GM12878 (cell line): ENCODE data around the gene RCBTB2. TPM values are rescaled to one million over a fixed set of nuclear protein-coding genes. Genes with fewer than 3 reads are reported as not detected.
A peak's percentile ranks its signal among the peaks of the same experiment; 100 is the strongest.

Experiments
- BACH1 ChIP-seq: fragments of 450-650 bp; IDR thresholded peaks from 2 replicates; pipeline ENCODE4 v1.6.1; 2017; ENCODE audit warnings: mild to moderate bottlenecking, borderline replicate concordance
- CBFB ChIP-seq: IDR thresholded peaks from 2 replicates; pipeline ENCODE4 v1.6.1; 2016; ENCODE audit warnings: antibody characterized with exemption, low read depth
- CHD4 ChIP-seq: fragments of 200-600 bp; sonication (generic); IDR thresholded peaks from 2 replicates; pipeline ENCODE4 v1.6.1; 2016; ENCODE audit warnings: mild to moderate bottlenecking
- ELK1 ChIP-seq: IDR thresholded peaks from 2 replicates; pipeline ENCODE4 v1.6.1; 2012; ENCODE audit warnings: low read depth, low read length, improper control_type of control experiment
- EP300 ChIP-seq, 2 experiments: fragments of 150-350 bp in 1 of 2; IDR thresholded peaks; 2 replicates each; pipeline ENCODE4 v1.6.1; 2011 to 2012; ENCODE audit warnings: low read depth in 2 of 2, low read length in 2 of 2, borderline replicate concordance in 1 of 2, improper control_type of control experiment in 1 of 2, inconsistent platforms in 1 of 2; ENCODE audit not compliant: control insufficient read depth in 1 of 2
- ETV6 ChIP-seq, 2 experiments: fragments of 450-650 bp in 1 of 2; IDR thresholded peaks in 1 of 2; conservative IDR thresholded peaks in 1 of 2; 2 replicates each; pipeline ENCODE4 v1.6.1; 2014; ENCODE audit warnings: antibody characterized with exemption in 1 of 2, borderline replicate concordance in 1 of 2, low read depth in 1 of 2, mild to moderate bottlenecking in 1 of 2, moderate library complexity in 1 of 2
- FOXM1 ChIP-seq: IDR thresholded peaks from 2 replicates; pipeline ENCODE4 v1.6.1; 2012; ENCODE audit warnings: low read depth, mild to moderate bottlenecking, inconsistent platforms, low read length, moderate library complexity
- HCFC1 ChIP-seq: fragments of 150-350 bp; IDR thresholded peaks from 2 replicates; pipeline ENCODE4 v1.6.1; 2014; ENCODE audit warnings: low read length
- IKZF1 ChIP-seq: fragments of 450-650 bp; conservative IDR thresholded peaks from 2 replicates; pipeline ENCODE4 v1.6.1; 2017; ENCODE audit warnings: antibody characterized with exemption, mild to moderate bottlenecking
- JUNB ChIP-seq: IDR thresholded peaks from 2 replicates; pipeline ENCODE4 v1.6.1; 2016; ENCODE audit warnings: antibody characterized with exemption, mild to moderate bottlenecking
- LARP7 ChIP-seq: fragments of 450-650 bp; IDR thresholded peaks from 2 replicates; pipeline ENCODE4 v1.6.1; 2017; ENCODE audit warnings: mild to moderate bottlenecking
- MAX ChIP-seq: IDR thresholded peaks from 2 replicates; pipeline ENCODE4 v1.6.1; 2012; ENCODE audit warnings: low read depth, low read length, improper control_type of control experiment
- MEF2A ChIP-seq: IDR thresholded peaks from 2 replicates; pipeline ENCODE4 v1.6.1; 2011; ENCODE audit warnings: low read depth, mild to moderate bottlenecking, low read length, moderate library complexity; ENCODE audit not compliant: insufficient read depth
- MTA3 ChIP-seq: IDR thresholded peaks from 2 replicates; pipeline ENCODE4 v1.6.1; 2012; ENCODE audit warnings: low read length, inconsistent platforms, borderline replicate concordance
- NFYB ChIP-seq: IDR thresholded peaks from 2 replicates; pipeline ENCODE4 v1.6.1; 2011; ENCODE audit warnings: low read depth, mild to moderate bottlenecking, low read length, improper control_type of control experiment, moderate library complexity; ENCODE audit not compliant: insufficient read depth
- NRF1 ChIP-seq: conservative IDR thresholded peaks from 2 replicates; pipeline ENCODE4 v1.6.1; 2011; ENCODE audit warnings: mild to moderate bottlenecking, low read depth, low read length, improper control_type of control experiment
- PAX8 ChIP-seq: fragments of 450-650 bp; IDR thresholded peaks from 2 replicates; pipeline ENCODE4 v1.6.1; 2017; ENCODE audit warnings: mild to moderate bottlenecking, moderate library complexity
- POLR2AphosphoS2 ChIP-seq: IDR thresholded peaks from 2 replicates; pipeline ENCODE4 v1.6.1; 2011; ENCODE audit warnings: low read depth, mild to moderate bottlenecking, low read length, improper control_type of control experiment, moderate library complexity
- POLR2AphosphoS5 ChIP-seq: IDR thresholded peaks from 2 replicates; pipeline ENCODE4 v1.6.1; 2011; ENCODE audit warnings: mild to moderate bottlenecking, low read length, inconsistent platforms
- RB1 ChIP-seq: fragments of 450-650 bp; formaldehyde crosslinking; IDR thresholded peaks from 2 replicates; pipeline ENCODE4 v1.6.1; 2017; ENCODE audit warnings: mild to moderate bottlenecking, borderline replicate concordance
- SIX5 ChIP-seq: IDR thresholded peaks from 2 replicates; pipeline ENCODE4 v1.6.1; 2011; ENCODE audit warnings: mild to moderate bottlenecking, low read depth, low read length, moderate library complexity; ENCODE audit not compliant: severe bottlenecking
- SPI1 ChIP-seq: IDR thresholded peaks from 2 replicates; pipeline ENCODE4 v1.6.1; 2011; ENCODE audit warnings: low read depth, mild to moderate bottlenecking, low read length, moderate library complexity, borderline replicate concordance; ENCODE audit not compliant: insufficient read depth
- STAT3 ChIP-seq: IDR thresholded peaks from 2 replicates; pipeline ENCODE4 v1.6.1; 2011; ENCODE audit warnings: low read depth, low read length, improper control_type of control experiment
- SUPT20H ChIP-seq: IDR thresholded peaks from 2 replicates; pipeline ENCODE4 v1.6.1; 2011; ENCODE audit warnings: low read depth, mild to moderate bottlenecking, low read length, moderate library complexity, borderline replicate concordance; ENCODE audit not compliant: control insufficient read depth
- SUZ12 ChIP-seq: fragments of 200-600 bp; sonication (generic); IDR thresholded peaks from one replicate; pipeline ENCODE4 v1.6.1; 2018; ENCODE audit warnings: antibody characterized with exemption, mild to moderate bottlenecking; ENCODE audit not compliant: unreplicated experiment
- TCF3 ChIP-seq: IDR thresholded peaks from 2 replicates; pipeline ENCODE4 v1.6.1; 2012; ENCODE audit warnings: low read depth, mild to moderate bottlenecking, low read length, borderline replicate concordance; ENCODE audit not compliant: insufficient read depth
- ZNF274 ChIP-seq: IDR thresholded peaks from one replicate; pipeline ENCODE4 v1.8.0; 2011; ENCODE audit not compliant: insufficient read length, insufficient read depth
- polyA plus RNA-seq, 11 experiments: library from polyadenylated mRNA; depleted of rRNA in 4 of 11; unstranded in 6 of 11; stranded (reverse) in 5 of 11; fragments of >200 nt; fragmentation: Nextera tagmentation in 4 of 11; fragmentation: Illumina TruSeq in 1 of 11; extraction: Ambion mirVana in 4 of 11; extraction: Trizol in 1 of 11; gene quantifications; 1 replicate in 1 of 11; 2 replicates in 10 of 11; pipeline versions ENCODE4 v1.2.1 to v1.2.3, GENCODE V29; 2011 to 2016; ENCODE audit warnings: inconsistent platforms in 2 of 11, missing spikeins in 2 of 11, low read depth in 1 of 11
- total RNA-seq, 4 experiments: library from RNA; depleted of rRNA in 3 of 4; stranded (reverse); fragments of >200 nt in 3 of 4; fragmentation: Illumina TruSeq in 1 of 4; extraction: Trizol in 1 of 4; gene quantifications; 2 replicates each; pipeline versions ENCODE4 v1.2.1 to v1.2.3, GENCODE V29; 2013 to 2021

RCBTB2 gene
- total and polyA plus RNA-seq, 10 of the 15 experiments (the other 5 are each of a cell fraction or from before 2014, with no cell fraction given): 5.0 to 16.0 (median 8.5) TPM

GRCh38 chr13:48579165-48579918, 46.5 kb upstream of the RCBTB2 start (continued):
- no peak for TF ChIP-seq POLR2AphosphoS2
- no peak for TF ChIP-seq ELK1
- no peak for TF ChIP-seq SIX5
- no peak for TF ChIP-seq SUZ12
- TF ChIP-seq RB1: no peak
- peak in 1 of 2 experiments; percentile 98; a peak in 2 of 4 replicates for TF ChIP-seq ETV6 (conservative IDR thresholded peaks at IDR 0.05 in 1 of 2, IDR thresholded peaks at IDR 0.05 in 1 of 2; ENCODE audit: borderline replicate concordance in 1 of 2, low read depth in 1 of 2)
- TF ChIP-seq CBFB: peak; percentile 85
- TF ChIP-seq FOXM1: peak; percentile 98
- peak; percentile 98 for TF ChIP-seq MTA3
- no peak for TF ChIP-seq PAX8
- TF ChIP-seq LARP7: no peak
- no peak for TF ChIP-seq NRF1
- peak; percentile 91 for TF ChIP-seq TCF3
- TF ChIP-seq POLR2AphosphoS5: no peak
- peak; percentile 91; the same call in 1 of the 2 replicates for TF ChIP-seq BACH1
- no peak for TF ChIP-seq HCFC1
- TF ChIP-seq ZNF274: no peak
- peak; percentile 96 to 97 for TF ChIP-seq EP300 (IDR thresholded peaks at IDR 0.05; ENCODE audit: borderline replicate concordance in 1 of 2, control insufficient read depth in 1 of 2, low read depth in 2 of 2, low read length in 2 of 2)
- peak; percentile 82 for TF ChIP-seq JUNB
- TF ChIP-seq MAX: no peak
- TF ChIP-seq MEF2A: peak; percentile 95
- peak; percentile 97 for TF ChIP-seq STAT3
- peak; percentile 100 for TF ChIP-seq SPI1
- peak; percentile 99 for TF ChIP-seq IKZF1
- TF ChIP-seq CHD4: no peak
- no peak for TF ChIP-seq SUPT20H
- no peak for TF ChIP-seq NFYB
